GM21723 (cell line): ENCODE measurements around the gene USP7.

Source experiments
- ATAC-seq: cut with Tn5 transposase; IDR thresholded peaks from one replicate; pipeline ENCODE4 v1.9.1; 2021; ENCODE audit warnings: mild to moderate bottlenecking, moderate library complexity; ENCODE audit not compliant: unreplicated experiment

Gene USP7

GRCh38 chr16:8904018-8904430 is 59.7 kb downstream of the USP7 start:
- no peak for ATAC-seq

- ATAC-seq: no peak
Observed at GRCh38 chr16:8903004-8903403, 60.7 kb downstream of the USP7 start.

- ATAC-seq: no peak
Observed at GRCh38 chr16:8901320-8901861, 62.3 kb downstream of the USP7 start.

- no peak for ATAC-seq
Observed at GRCh38 chr16:8900343-8900742, 63.4 kb downstream of the USP7 start.

- no peak for ATAC-seq
Observed at GRCh38 chr16:8899709-8900317, 63.9 kb downstream of the USP7 start.

- no peak for ATAC-seq
Observed at GRCh38 chr16:8898660-8899318, 64.9 kb downstream of the USP7 start.

- ATAC-seq: no peak
Observed at GRCh38 chr16:8894736-8895334, 68.9 kb downstream of the USP7 start.

GRCh38 chr16:8893976-8894690 is 69.6 kb downstream of the USP7 start:
- no peak for ATAC-seq

- ATAC-seq: no peak
Observed at GRCh38 chr16:8893426-8893825, 70.3 kb downstream of the USP7 start.

- ATAC-seq: peak; percentile 28
Observed at GRCh38 chr16:8892101-8892575, 71.6 kb downstream of the USP7 start.

GRCh38 chr16:8890549-8890921 is 73.2 kb downstream of the USP7 start:
- ATAC-seq: no peak

GRCh38 chr16:8889893-8890548 is 73.7 kb downstream of the USP7 start:
- ATAC-seq: no peak

- ATAC-seq: no peak
Observed at GRCh38 chr16:8888951-8889892, 74.5 kb downstream of the USP7 start.

- no peak for ATAC-seq
Observed at GRCh38 chr16:8887952-8888560, 75.7 kb downstream of the USP7 start.

GRCh38 chr16:8887431-8887765 is 76.3 kb downstream of the USP7 start:
- no peak for ATAC-seq

- no peak for ATAC-seq
Observed at GRCh38 chr16:8886593-8887430, 76.9 kb downstream of the USP7 start.

- no peak for ATAC-seq
Observed at GRCh38 chr16:8885674-8886592, 77.8 kb downstream of the USP7 start.
